ENCODE measurements around the gene CEP170. TPM values are rescaled to one million over a fixed set of nuclear protein-coding genes. Genes with fewer than 3 reads are reported as not detected.
A peak's percentile ranks its signal among the peaks of the same experiment; 100 is the strongest.

Gene CEP170
- polyA plus RNA-seq, 2 of the 4 experiments (the other 2 are of a cell fraction) = 31.0 to 69.6 TPM

DNA sequence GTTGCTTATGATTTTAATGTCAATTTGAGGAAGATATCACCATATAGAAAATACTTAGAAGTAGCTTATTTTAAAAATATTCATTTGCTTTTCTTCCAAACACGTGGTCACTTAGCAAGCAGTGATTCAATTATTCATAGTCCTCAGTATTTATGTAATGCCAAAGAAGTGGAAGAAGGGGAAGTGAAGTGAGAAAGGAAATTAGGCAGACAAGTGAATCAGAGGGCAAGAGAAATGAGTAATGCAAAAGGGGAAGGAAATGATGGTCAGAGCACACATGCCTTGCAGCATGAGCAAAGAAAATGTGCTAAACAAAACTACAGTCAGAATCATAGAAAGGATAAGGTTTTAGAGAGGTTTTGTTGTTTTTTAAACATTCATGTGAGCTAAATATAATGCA is 32.6 kb upstream of the CEP170 start (continued):
- TF ChIP-seq, protein P1, sequence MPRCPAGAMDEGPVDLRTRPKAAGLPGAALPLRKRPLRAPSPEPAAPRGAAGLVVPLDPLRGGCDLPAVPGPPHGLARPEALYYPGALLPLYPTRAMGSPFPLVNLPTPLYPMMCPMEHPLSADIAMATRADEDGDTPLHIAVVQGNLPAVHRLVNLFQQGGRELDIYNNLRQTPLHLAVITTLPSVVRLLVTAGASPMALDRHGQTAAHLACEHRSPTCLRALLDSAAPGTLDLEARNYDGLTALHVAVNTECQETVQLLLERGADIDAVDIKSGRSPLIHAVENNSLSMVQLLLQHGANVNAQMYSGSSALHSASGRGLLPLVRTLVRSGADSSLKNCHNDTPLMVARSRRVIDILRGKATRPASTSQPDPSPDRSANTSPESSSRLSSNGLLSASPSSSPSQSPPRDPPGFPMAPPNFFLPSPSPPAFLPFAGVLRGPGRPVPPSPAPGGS (IDR thresholded peaks at IDR 0.05) = no peak
- TF ChIP-seq HOXA7 (CRISPR knock-in tag; IDR thresholded peaks at IDR 0.05) (no peak), GATA3 (IDR thresholded peaks at IDR 0.05; ENCODE audit: borderline replicate concordance) (no peak), FOSL2 (IDR thresholded peaks at IDR 0.05) (no peak), FOSL2 (CRISPR knock-in tag; IDR thresholded peaks at IDR 0.05) (peak; percentile 50), POLR2AphosphoS2 (conservative IDR thresholded peaks at IDR 0.05; ENCODE audit: low read length) (no peak), TP53 (CRISPR knock-in tag; IDR thresholded peaks at IDR 0.05) (no peak), CHD2 (IDR thresholded peaks at IDR 0.05; ENCODE audit: low read length, partially characterized antibody) (no peak), EP300 (IDR thresholded peaks at IDR 0.05) (peak in 1 of 2 experiments; percentile 18; a peak in 1 of 5 replicates), ZNF302 (CRISPR knock-in tag; IDR thresholded peaks at IDR 0.05) (no peak), CEBPB (IDR thresholded peaks at IDR 0.05) (no peak), SREBF2 (IDR thresholded peaks at IDR 0.05) (no peak)
- TF ChIP-seq, protein P2, sequence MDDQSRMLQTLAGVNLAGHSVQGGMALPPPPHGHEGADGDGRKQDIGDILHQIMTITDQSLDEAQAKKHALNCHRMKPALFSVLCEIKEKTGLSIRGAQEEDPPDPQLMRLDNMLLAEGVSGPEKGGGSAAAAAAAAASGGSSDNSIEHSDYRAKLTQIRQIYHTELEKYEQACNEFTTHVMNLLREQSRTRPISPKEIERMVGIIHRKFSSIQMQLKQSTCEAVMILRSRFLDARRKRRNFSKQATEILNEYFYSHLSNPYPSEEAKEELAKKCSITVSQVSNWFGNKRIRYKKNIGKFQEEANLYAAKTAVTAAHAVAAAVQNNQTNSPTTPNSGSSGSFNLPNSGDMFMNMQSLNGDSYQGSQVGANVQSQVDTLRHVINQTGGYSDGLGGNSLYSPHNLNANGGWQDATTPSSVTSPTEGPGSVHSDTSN (IDR thresholded peaks at IDR 0.05) = no peak
- TF ChIP-seq, protein P3, sequence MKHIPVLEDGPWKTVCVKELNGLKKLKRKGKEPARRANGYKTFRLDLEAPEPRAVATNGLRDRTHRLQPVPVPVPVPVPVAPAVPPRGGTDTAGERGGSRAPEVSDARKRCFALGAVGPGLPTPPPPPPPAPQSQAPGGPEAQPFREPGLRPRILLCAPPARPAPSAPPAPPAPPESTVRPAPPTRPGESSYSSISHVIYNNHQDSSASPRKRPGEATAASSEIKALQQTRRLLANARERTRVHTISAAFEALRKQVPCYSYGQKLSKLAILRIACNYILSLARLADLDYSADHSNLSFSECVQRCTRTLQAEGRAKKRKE (CRISPR knock-in tag; IDR thresholded peaks at IDR 0.05; ENCODE audit: low read depth) = no peak

DNA sequence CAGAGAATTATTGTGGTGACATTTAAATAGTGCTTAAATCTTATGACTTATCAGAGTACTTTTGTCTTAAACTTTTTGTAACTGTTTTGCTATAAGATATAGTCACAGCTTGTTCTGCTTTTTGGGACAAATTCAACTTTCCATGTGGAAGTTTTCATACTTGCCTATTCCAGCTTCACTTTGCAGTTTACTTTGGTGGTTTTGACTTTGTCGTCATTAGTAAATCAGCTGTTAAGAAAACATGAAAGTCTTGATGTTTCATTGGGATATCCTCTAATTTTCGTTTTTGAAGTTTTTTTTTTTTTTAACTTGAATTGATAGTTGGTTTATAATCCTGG is 32.0 kb upstream of the CEP170 start:
- no peak for TF ChIP-seq EP300 (IDR thresholded peaks at IDR 0.05)
- TF ChIP-seq, protein P4, sequence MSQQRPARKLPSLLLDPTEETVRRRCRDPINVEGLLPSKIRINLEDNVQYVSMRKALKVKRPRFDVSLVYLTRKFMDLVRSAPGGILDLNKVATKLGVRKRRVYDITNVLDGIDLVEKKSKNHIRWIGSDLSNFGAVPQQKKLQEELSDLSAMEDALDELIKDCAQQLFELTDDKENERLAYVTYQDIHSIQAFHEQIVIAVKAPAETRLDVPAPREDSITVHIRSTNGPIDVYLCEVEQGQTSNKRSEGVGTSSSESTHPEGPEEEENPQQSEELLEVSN (IDR thresholded peaks at IDR 0.05; ENCODE audit: borderline replicate concordance, low read depth) = no peak
- no peak for TF ChIP-seq RNF2 (IDR thresholded peaks at IDR 0.05; ENCODE audit: borderline replicate concordance, low read depth)
- TF ChIP-seq, protein P5, sequence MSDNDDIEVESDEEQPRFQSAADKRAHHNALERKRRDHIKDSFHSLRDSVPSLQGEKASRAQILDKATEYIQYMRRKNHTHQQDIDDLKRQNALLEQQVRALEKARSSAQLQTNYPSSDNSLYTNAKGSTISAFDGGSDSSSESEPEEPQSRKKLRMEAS (IDR thresholded peaks at IDR 0.05) = no peak
- no peak for TF ChIP-seq NFE2L2 (conservative IDR thresholded peaks at IDR 0.05; ENCODE audit: low read length)
- no peak for TF ChIP-seq ZSCAN20 (CRISPR knock-in tag; IDR thresholded peaks at IDR 0.05)
- TF ChIP-seq ZFP36 (IDR thresholded peaks at IDR 0.05; ENCODE audit: borderline replicate concordance, partially characterized antibody) = no peak
- no peak for TF ChIP-seq CBX8 (IDR thresholded peaks at IDR 0.05)
- TF ChIP-seq ZC3H11A (IDR thresholded peaks at IDR 0.05) = no peak
- TF ChIP-seq ZNF302 (CRISPR knock-in tag; IDR thresholded peaks at IDR 0.05) = no peak
- TF ChIP-seq, protein P6, sequence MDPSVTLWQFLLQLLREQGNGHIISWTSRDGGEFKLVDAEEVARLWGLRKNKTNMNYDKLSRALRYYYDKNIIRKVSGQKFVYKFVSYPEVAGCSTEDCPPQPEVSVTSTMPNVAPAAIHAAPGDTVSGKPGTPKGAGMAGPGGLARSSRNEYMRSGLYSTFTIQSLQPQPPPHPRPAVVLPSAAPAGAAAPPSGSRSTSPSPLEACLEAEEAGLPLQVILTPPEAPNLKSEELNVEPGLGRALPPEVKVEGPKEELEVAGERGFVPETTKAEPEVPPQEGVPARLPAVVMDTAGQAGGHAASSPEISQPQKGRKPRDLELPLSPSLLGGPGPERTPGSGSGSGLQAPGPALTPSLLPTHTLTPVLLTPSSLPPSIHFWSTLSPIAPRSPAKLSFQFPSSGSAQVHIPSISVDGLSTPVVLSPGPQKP (IDR thresholded peaks at IDR 0.05; ENCODE audit: low read depth, low read length) = no peak
- TF ChIP-seq, protein P7, sequence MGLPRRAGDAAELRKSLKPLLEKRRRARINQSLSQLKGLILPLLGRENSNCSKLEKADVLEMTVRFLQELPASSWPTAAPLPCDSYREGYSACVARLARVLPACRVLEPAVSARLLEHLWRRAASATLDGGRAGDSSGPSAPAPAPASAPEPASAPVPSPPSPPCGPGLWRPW (IDR thresholded peaks at IDR 0.05) = no peak
- no peak for TF ChIP-seq EHF (CRISPR knock-in tag; IDR thresholded peaks at IDR 0.05)
- TF ChIP-seq FOSB (CRISPR knock-in tag; IDR thresholded peaks at IDR 0.05) = no peak
- TF ChIP-seq FOSL2 (IDR thresholded peaks at IDR 0.05) = no peak
- TF ChIP-seq FOSL2 (CRISPR knock-in tag; IDR thresholded peaks at IDR 0.05) = no peak
- TF ChIP-seq FOXS1 (CRISPR knock-in tag; IDR thresholded peaks at IDR 0.05) = no peak
- TF ChIP-seq, protein P1 (IDR thresholded peaks at IDR 0.05) = no peak
- no peak for TF ChIP-seq KDM1A (IDR thresholded peaks at IDR 0.05; ENCODE audit: low read depth)
- TF ChIP-seq PHF8 (IDR thresholded peaks at IDR 0.05; ENCODE audit: borderline replicate concordance, low read depth) = no peak
- TF ChIP-seq TP53 (CRISPR knock-in tag; IDR thresholded peaks at IDR 0.05) = no peak
- Histone ChIP-seq H3K4me2 (no peak overlapping the region; the same call in 2 of the 3 replicates), H3K9me3 (no peaks in the 10 kb centered on the region), H3K4me1 (peaks cover 13% of the 10 kb centered on the region), H3K27ac (peak overlapping the region; percentile 7 to 59; a peak in 3 of 6 replicates), H3K4me3 (no peak overlapping the region)
- DNase-seq (ENCODE audit: low read depth in 1 of 2, low spot score in 1 of 2) = no peak
- ATAC-seq = no peak
- POLR2A ChIA-PET = no interaction called here
- FAIRE-seq = no peak
- CTCF ChIA-PET = interaction anchor here (0.7 kb wide), 1 partner anchor 40 kb away, joined by 3 read pairs; no protein-coding TSS in a partner anchor
- WGBS (ENCODE audit: missing lambda C conversion rate) = 48% methylated on average over 2 of the region's 2 CpGs
